Effector CD4-positive, alpha-beta T cell (primary cell): ENCODE results near the gene GABRR2.

ENCODE experiments used
- DNase-seq: peaks from one replicate; pipeline ENCODE4 v3.0.0-alpha.2; 2020

GABRR2 gene

GRCh38 chr6:89290401-89291155 is 24.5 kb downstream of the GABRR2 start:
- no peak for DNase-seq

DNA sequence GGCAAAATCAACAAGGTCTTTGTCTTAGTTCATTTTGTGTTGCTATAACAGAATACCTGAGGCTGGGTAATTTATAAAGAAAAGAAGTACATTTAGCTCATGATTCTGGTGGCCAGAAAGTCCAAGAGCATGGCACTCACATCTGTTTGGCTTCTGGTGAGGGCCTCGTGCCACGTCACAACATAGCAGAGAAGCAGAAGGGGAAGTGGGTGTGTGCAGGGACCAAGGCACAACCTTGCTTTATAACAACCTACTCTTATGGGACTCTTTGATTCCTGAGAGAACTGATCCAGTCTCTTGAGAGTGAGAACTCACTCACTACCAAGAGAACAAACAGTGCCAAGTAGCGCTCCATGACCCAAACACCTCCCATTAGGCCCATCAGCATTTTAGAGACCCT is 25.4 kb downstream of the GABRR2 start:
- no peak for DNase-seq

GRCh38 chr6:89287351-89288028 is 27.6 kb downstream of the GABRR2 start:
- DNase-seq = no peak

- no peak for DNase-seq
Measured at GRCh38 chr6:89286516-89286915, 28.6 kb downstream of the GABRR2 start.

- DNase-seq = no peak
Measured at GRCh38 chr6:89284963-89285735, 29.9 kb downstream of the GABRR2 start.

DNA sequence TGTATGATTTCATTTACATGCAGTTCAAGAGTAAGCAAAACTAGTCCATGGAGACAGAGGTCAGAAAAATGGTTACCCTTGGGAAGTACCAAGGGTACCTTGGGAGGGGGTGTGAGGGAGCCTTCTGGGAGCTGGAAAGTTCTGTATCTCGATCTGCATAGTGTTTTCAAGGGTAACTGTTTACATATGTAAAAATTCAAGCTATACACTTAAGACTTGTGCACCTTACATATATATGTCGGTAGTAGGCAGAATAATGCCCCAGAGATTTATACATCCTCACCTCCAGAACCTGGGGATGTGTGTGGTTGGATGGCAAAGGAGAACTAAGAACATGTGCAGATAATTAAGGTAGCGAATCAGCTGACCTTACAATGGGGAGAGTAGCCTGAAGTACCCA is 31.0 kb downstream of the GABRR2 start:
- no peak for DNase-seq

- no peak for DNase-seq
Measured at GRCh38 chr6:89282749-89283148, 32.4 kb downstream of the GABRR2 start.

GRCh38 chr6:89281779-89282246 is 33.3 kb downstream of the GABRR2 start:
- DNase-seq = peak; percentile 21

GRCh38 chr6:89278956-89279355 is 36.1 kb downstream of the GABRR2 start:
- DNase-seq = no peak

DNA sequence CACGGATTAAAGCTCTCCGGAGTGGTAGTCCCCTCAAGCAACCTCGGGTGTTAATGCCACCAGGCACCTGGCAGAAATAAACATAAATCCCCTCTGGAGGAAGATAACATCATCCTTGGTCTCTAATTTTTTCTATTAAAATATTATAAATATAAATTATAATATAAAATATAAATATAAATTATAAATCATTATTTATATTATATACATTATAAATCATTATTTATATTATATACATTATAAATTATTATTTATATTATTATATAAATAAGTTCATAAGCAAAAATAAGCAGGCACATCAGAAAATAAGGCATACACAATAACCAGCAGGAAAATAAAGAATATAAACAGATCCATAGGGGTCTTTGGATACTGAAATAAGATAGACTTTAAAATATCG is 39.2 kb downstream of the GABRR2 start:
- no peak for DNase-seq

- no peak for DNase-seq
Measured at GRCh38 chr6:89273816-89274215, 41.3 kb downstream of the GABRR2 start.

DNA sequence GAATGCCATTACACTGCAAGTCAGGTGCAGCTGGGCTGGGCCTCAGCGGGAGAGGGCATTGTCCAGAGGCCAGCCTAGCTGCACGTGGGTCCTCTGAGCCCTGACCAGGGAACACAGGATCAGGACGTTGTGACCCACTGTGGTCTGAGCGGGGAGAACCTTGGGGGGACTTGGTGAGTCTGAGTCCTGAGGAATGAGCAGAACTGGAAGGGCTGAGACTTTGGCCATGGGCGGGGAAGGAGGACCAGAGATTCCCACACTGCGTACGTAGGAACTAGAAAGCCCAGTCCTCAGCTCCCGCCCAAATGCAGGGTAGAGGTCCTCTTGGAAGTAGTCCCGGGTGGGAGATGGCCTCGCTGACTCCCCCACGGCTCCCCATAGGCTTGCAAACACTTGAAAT is 42.5 kb downstream of the GABRR2 start:
- DNase-seq = no peak

DNA sequence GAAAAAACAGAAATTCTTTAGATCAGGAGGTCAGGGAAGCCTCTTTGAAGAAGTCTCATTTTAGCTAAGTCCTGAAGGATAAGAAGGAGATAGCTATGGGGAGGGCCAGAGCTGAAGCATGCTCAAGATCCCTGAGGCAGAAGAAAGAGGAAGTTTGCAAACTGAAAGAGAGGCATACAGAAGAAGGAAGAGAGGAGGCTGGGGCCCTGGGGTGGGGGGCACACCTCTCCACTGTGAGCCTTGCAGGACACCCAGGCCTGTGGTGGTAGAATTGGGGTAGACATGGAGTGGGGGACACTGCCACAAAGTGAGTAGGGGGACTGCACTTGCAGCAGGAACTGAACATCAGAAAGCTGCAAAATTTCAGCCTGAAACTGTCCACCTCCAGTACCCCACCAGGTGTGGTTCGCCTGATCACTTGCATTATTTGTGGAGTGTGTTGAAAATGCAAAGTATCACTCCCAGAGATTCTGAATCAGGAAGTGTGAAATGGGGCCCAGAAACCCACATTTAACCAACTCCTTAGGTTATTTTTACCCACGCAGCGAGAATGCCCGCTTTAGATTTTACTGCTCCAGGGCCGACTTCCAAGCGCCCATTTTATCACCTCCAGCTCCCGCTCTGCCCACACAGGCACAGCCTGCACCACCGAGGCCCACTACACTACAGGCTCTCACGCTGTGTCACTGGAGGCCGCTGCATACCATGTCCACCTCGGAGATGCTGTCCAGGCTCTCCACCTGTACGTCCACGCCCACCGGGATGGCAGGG is 44.0 kb downstream of the GABRR2 start:
- no peak for DNase-seq

- no peak for DNase-seq
Measured at GRCh38 chr6:89269981-89270380, 45.1 kb downstream of the GABRR2 start.

GRCh38 chr6:89269252-89269651 is 45.8 kb downstream of the GABRR2 start:
- DNase-seq = no peak

DNA sequence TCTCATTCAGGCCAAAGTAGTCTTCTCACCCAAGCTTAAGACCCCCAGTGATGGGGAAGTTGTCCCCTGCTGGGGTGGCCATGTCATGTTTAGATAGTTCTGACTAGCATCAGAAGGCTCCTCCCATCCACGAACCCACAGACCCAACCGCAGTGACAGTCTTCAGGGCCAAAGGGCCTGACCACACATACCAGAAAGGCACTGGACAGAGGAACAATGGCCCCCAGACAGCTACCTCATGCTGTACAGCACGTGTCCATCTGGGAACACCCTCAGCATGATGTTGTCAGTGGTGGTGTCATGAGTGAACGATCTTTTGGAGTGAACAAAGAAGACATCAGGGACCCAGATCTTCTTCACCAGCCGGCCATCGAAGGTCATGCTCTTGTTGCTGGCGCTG is 46.3 kb downstream of the GABRR2 start:
- no peak for DNase-seq

DNA sequence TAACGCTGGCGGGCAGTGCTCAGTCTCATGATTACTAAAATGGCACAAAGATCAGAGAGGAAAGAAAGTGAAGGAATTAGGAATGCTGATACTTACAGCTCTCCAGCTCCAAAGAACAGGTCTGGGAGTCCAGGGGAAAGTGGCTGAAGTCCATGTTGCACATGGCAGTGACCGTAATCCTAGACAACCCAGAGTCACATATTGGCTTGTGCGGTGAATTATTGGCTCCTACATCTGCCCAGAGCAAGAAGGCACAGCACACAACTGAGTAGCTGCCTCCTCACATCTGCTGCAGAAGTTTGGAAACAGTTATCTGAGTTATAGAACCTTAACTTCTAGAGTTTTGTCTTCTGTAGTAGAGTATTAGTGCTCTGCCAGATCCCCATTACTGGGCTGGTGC is 47.2 kb downstream of the GABRR2 start:
- DNase-seq = no peak

- no peak for DNase-seq
Measured at GRCh38 chr6:89264296-89264695, 50.8 kb downstream of the GABRR2 start.

DNA sequence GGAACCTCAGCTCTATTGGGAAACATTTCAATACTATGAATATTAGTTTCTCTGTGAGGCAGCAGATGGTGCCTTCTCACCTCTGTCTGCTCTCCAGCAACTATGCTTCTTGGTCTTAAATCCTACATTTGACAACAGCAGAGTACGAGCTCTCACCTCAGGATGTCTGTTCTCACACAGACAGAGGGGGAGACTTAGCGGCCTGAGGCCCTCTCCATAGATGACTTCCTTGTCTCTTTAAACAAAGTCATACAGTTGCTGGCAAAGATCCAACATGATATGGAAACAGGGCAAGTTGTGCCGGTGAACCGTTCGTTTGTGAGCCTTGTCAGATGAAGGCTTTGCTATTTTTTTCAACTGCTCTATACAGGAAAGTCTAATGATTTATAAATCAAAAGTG is 54.3 kb downstream of the GABRR2 start:
- DNase-seq = no peak

DNA sequence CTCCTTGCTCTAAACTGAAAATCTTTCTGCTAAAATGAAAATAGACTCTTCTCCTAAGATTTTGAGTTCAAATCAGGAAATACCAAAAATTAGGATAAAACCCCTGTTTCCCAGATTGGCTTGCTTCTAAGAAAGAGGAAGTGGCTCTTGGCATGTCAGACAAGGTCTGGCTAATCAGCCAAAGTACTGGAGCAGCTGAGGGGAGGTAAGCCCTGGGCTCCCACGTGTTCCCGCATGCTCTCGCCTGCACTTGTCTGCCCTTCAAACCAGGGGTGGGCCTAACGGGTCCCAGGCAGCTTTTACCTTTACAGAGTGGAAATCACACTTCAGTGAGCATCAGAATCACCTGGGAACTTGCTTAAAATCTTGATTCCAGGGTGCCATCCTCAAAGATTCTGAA is 54.8 kb downstream of the GABRR2 start:
- no peak for DNase-seq

DNA sequence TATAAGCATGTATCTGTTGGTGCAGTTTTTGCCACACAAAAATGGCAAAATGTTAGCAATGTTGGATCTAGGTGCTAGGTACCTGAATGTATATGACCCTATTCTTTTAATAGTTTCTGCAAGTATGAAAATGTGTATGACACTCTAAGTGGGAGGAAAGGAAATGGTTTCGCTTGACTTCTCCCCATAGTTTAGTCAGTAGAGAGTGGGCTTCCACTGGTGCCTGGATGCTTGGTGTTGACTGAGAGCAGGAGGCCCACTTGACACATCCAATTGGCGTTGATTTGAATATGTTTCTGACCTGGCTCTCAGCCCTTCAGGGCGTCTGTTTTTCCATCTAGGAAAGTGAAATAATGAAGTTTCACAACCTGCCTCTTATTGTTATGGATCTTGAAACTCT is 56.2 kb downstream of the GABRR2 start:
- no peak for DNase-seq

DNA sequence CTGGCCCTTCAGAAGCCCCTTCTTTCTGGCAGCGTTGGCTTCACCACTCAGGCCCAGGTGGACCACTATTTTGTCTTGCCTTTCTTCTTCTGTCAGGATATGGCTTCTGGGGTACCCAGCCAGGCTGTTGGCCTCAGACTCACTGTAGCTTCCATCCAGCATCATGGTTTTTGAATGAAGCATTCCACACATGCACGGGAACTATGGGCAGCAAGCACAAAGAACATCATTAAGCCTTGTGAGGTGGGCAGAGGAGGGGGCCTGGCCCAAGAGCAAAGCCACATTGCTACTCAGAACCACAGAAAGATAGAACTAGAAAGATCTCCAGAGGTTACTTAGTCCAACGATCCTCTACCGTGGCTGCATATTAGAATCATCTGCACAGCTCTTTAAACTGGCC is 57.3 kb downstream of the GABRR2 start:
- DNase-seq = no peak

GRCh38 chr6:89257346-89257745 is 57.8 kb downstream of the GABRR2 start:
- DNase-seq = no peak
